ENCODE measurements around the gene SOX12. TPM values are rescaled to one million over a fixed set of nuclear protein-coding genes. Genes with fewer than 3 reads are reported as not detected.

Gene SOX12
- under 1 TPM; 0.08 to 0.27 (median 0.21) TPM for polyA plus RNA-seq

DNA sequence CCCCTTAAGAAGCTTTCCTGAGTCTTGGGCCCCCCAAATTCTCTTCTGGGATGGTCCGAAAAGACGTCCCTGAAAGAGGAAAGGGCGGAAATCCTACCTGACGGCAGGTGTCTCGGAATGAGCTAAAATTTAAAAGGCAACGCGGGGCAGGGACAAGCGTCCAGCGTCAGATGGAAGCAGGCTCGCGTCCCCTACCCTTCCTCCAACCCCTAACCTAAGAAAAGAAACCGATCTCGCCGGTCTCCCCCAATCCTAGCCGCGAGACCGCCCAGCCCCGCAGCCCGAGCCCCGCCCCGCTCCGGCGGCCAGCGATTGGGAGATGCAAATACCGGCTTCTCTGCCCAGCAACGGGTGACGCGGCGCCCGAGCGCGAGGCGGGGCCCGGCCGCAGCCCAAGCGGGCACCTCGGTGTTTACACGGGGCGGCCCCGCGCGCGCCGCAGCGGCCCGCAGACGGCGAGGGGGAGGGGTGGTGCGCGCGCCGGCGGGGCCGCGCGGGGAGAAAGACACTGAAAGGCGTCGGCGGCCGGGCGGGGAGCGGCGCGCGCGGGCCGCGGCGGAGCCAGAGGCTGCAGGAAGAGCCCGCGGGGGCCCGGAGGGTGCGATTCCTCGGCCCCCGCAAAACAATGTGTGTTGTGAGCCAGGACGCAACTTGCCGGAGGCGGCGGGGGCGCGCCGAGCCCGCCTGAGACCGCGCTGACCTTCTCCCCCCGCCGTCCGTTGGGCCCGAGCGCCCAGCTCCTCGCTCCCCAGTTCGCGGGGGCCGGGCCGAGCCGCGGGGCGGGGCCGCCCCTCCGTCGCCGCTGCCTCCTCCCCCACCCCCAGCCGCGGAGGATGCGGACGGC is at the start of gene SOX12:
Gene SOX12, plus strand, starts transcription at position 508 of the 844 bp plus-strand sequence. CDS start 373 bp downstream, outside the sequence.
- Mint-ChIP-seq H3K27ac (peak within 1 kb of the TSS; percentile 82 to 94 (median 91)), H3K4me1 (peaks cover 18 to 22% of the 10 kb centered on the region in 2 donors), H3K9me3 (no peaks in the 10 kb centered on the region), H3K4me3 (peak within 1 kb of the TSS; percentile 87 to 93 (median 92)), H3K27me3 (ENCODE audit: low read depth in 3 of 3) (peaks cover 2 to 16% (median 3%) of the 10 kb centered on the region in 3 donors), H3K36me3 (peaks cover 0 to 6% (median 0%) of the 10 kb centered on the region in 3 donors)
- peak; percentile 93 to 95 (median 94) for DNase-seq

DNA sequence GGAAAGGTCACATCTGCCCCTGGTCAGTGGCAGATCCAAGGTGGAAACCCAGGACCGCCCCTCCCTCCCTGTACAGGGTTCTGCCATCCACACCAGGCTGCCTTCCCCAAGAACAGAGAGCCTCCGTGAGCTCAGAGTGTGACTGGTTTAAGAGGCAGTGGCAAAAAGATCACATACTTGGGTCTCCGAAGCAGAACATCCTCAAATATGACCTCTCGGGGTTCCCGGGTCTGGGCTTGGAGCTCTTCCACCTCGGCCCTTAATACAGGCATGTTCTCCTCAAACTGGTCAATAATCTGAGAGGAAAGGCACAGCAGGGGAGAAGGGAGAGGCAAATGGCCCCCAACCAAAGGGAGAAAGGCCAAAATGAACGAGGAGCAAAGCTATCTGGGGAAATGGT is 49.6 kb upstream of the SOX12 start:
- DNase-seq = no peak
- H3K9me3 Mint-ChIP-seq = no peaks in the 10 kb centered on the region
- peaks cover 0 to 2% (median 1%) of the 10 kb centered on the region in 3 donors for H3K27me3 Mint-ChIP-seq (ENCODE audit: low read depth in 3 of 3)
- H3K27ac Mint-ChIP-seq = no peak overlapping the region
- H3K4me3 Mint-ChIP-seq = no peak overlapping the region
- H3K36me3 Mint-ChIP-seq = peaks cover 0 to 8% (median 5%) of the 10 kb centered on the region in 3 donors
- H3K4me1 Mint-ChIP-seq = peaks cover 0 to 3% of the 10 kb centered on the region in 2 donors

DNA sequence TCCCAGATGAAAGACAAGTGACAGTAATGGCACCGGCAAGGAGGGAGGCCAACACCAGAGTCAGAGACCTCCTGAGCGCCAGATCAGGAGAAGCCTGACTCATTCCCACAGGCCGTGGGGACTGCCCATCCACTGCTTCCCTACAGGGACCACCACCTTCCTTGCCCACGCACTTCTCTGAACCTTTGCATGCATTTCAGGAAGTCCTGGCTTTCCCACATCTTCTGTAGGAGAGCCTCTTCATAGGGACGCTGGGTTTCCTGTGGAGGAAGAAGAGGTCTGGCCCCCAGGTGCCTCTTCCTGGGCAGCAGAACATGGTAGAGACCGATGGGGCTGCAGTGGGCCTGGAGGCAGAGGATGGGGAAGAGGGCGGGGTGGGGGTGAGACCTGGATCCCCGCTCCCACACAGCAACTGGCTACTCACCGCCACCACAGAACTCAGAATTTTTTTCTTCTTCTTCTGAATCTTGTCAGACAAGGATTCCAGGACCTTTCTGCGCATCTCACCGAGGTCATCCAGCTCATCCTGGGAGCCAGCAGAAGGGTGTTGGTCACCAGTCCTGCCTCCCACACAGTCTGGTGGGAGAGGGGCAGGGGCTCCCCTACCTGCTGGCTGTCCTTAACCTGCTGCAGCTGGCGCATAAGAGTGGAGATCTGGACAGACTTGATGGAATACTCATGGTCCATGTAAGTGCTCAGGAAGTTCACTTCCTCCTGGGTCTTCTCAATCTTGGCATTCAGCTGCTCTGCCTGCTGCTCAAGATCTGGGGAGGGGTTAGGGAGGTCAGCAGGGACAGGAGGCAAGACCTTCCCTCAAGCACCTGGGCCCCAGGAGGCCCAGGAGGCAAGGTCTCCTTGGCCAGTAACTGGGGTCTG is 48.5 kb upstream of the SOX12 start:
- peaks cover 0 to 9% (median 8%) of the 10 kb centered on the region in 3 donors for H3K36me3 Mint-ChIP-seq
- no peak overlapping the region for H3K27ac Mint-ChIP-seq
- H3K4me3 Mint-ChIP-seq = no peak overlapping the region
- H3K9me3 Mint-ChIP-seq = no peaks in the 10 kb centered on the region
- H3K4me1 Mint-ChIP-seq = peaks cover 0 to 3% of the 10 kb centered on the region in 2 donors
- no peak for DNase-seq
- peaks cover 0 to 2% (median 1%) of the 10 kb centered on the region in 3 donors for H3K27me3 Mint-ChIP-seq (ENCODE audit: low read depth in 3 of 3)

DNA sequence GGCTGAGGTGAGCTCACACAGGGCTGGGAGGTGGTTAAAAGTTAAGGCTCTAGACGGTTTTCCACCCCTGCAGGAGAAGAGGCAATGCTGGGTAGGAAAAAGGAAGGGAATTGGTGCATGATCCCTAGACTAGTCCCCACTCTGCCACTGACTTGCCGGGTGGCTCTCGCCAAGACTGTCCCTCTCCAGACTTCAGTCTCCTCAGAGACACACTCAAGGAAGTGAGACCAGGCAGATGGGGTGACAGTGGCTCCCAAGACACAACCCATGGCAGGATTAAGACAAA is 47.9 kb upstream of the SOX12 start:
- H3K27me3 Mint-ChIP-seq (ENCODE audit: low read depth in 3 of 3) = peaks cover 0 to 3% (median 1%) of the 10 kb centered on the region in 3 donors
- peaks cover 0 to 11% (median 8%) of the 10 kb centered on the region in 3 donors for H3K36me3 Mint-ChIP-seq
- peaks cover 0 to 3% of the 10 kb centered on the region in 2 donors for H3K4me1 Mint-ChIP-seq
- no peak overlapping the region for H3K27ac Mint-ChIP-seq
- no peak for DNase-seq
- H3K4me3 Mint-ChIP-seq = no peak overlapping the region
- H3K9me3 Mint-ChIP-seq = no peaks in the 10 kb centered on the region

DNA sequence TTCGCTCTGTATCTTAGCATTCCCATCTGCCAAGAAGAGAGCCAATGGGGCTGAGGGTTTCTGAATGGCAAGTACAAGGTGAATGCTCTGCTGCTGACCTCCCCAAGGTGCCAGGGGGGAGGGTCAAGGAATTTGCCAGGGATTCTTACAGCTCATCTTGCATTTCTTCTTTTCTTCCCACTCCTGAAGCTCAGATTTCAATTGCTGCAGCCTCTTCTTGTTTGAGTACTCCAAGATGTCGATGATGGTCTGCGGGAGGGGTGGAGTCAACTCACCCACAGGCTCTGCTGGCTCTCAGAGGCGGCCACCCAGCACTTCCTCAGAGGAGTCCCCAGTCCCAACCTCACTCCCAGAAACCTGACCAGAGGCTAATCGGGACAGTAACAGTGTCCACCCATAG is 47.2 kb upstream of the SOX12 start:
- H3K27ac Mint-ChIP-seq = no peak overlapping the region
- H3K36me3 Mint-ChIP-seq = peaks cover 0 to 11% (median 8%) of the 10 kb centered on the region in 3 donors
- H3K27me3 Mint-ChIP-seq (ENCODE audit: low read depth in 3 of 3) = peaks cover 0 to 1% (median 0%) of the 10 kb centered on the region in 3 donors
- no peak for DNase-seq
- H3K4me1 Mint-ChIP-seq = peaks cover 0 to 3% of the 10 kb centered on the region in 2 donors
- H3K4me3 Mint-ChIP-seq = no peak overlapping the region
- H3K9me3 Mint-ChIP-seq = no peaks in the 10 kb centered on the region

DNA sequence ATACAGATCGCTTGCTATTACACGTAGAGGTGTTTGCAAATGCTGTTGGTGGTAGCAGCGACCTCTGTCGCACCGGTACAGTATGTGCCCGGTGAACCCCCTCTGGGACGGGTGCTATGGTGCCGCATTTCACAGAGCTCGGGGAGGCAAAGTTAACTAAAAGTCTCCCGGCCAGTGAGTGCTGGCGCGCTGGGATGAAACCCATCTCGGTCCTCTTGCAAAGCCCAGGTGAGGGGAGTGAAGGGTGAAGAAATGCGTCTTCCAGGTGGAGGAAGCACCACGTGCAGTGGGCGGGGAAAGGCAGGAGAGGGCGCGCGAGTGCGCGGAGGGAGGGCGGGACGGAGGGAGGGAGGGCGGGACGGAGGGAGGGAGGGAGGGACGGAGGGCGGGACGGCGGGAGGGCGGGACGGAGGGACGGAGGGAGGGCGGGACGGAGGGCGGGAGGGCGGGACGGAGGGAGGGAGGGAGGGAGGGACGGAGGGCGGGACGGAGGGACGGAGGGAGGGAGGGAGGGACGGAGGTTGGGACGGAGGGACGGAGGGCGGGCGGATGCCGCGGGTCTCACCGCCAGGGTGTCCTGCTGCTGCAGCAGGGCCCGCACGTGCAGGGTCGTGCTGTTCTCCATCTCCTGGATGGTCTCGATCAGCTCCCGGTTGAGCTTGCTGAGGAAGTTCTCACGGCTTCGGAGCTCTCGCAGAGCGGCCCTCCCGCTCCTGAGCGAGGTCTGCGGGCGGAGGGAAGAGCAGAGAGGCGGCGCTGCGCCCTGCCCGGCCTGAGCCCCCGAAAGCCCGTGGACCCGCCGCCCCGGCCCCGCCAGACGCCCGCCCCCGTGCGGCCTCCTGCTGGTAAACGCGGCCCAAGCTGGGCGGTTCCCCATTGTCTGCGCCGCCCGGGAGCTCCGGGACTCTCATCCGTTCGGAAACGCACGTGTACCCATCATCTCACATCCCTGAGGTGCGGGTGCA is 46.5 kb upstream of the SOX12 start:
- peaks cover 0 to 3% of the 10 kb centered on the region in 2 donors for H3K4me1 Mint-ChIP-seq
- no peak for DNase-seq
- peak overlapping the region in 1 of 6 donors; percentile 61 for H3K27ac Mint-ChIP-seq
- peaks cover 0 to 1% (median 0%) of the 10 kb centered on the region in 3 donors for H3K27me3 Mint-ChIP-seq (ENCODE audit: low read depth in 3 of 3)
- peak overlapping the region in 1 of 5 donors; percentile 57 for H3K4me3 Mint-ChIP-seq
- H3K9me3 Mint-ChIP-seq = no peaks in the 10 kb centered on the region
- H3K36me3 Mint-ChIP-seq = peaks cover 0 to 16% (median 8%) of the 10 kb centered on the region in 3 donors

DNA sequence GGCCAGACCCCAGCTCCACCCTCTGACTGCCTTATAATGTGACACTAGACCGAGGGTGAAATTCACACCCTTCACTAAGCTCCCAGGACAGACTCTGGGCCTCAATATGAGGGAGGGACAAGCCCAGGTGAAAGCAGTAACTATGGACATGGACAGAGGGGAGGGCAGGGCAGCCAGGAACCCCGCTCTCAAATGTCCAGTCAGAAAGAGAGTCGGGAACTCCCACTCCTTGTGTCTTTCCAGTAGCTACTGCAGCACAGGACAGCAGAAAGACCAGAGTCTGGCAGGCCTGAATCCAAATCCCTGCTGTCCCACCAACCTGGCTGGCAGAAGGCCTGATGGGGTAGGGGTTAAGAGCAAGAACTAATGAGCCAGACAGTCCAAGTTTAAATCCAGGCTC is 41.2 kb upstream of the SOX12 start:
- Mint-ChIP-seq H3K9me3 (no peaks in the 10 kb centered on the region), H3K27ac (no peak overlapping the region), H3K4me3 (no peak overlapping the region), H3K4me1 (no peaks in the 10 kb centered on the region), H3K27me3 (ENCODE audit: low read depth in 3 of 3) (peaks cover 0 to 1% (median 0%) of the 10 kb centered on the region in 3 donors), H3K36me3 (peaks cover 0 to 11% (median 4%) of the 10 kb centered on the region in 3 donors)
- DNase-seq = no peak

DNA sequence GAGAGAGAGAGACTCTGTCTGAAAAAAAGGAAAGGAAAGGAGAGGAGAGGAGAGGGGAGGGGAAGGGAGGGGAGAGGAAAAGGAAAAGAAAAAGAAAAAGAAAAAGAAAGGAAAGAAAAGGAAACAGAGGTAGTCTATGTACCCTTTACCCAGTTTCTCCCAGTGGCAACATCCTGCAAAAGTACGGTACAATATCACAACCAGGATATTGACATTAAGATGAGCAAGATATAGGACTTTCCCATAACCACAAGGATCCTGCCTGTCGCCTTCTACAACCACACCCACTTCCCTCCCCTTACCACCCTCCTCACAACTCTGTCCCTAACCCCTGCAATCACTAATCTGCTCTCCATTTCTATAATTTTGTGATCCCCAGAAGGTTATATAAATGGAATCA is 38.8 kb upstream of the SOX12 start:
- no peaks in the 10 kb centered on the region for H3K4me1 Mint-ChIP-seq
- no peak overlapping the region for H3K4me3 Mint-ChIP-seq
- H3K27me3 Mint-ChIP-seq (ENCODE audit: low read depth in 3 of 3) = peaks cover 0 to 1% (median 0%) of the 10 kb centered on the region in 3 donors
- H3K9me3 Mint-ChIP-seq = no peaks in the 10 kb centered on the region
- no peak overlapping the region for H3K27ac Mint-ChIP-seq
- no peak for DNase-seq
- peaks cover 0 to 7% (median 4%) of the 10 kb centered on the region in 3 donors for H3K36me3 Mint-ChIP-seq

DNA sequence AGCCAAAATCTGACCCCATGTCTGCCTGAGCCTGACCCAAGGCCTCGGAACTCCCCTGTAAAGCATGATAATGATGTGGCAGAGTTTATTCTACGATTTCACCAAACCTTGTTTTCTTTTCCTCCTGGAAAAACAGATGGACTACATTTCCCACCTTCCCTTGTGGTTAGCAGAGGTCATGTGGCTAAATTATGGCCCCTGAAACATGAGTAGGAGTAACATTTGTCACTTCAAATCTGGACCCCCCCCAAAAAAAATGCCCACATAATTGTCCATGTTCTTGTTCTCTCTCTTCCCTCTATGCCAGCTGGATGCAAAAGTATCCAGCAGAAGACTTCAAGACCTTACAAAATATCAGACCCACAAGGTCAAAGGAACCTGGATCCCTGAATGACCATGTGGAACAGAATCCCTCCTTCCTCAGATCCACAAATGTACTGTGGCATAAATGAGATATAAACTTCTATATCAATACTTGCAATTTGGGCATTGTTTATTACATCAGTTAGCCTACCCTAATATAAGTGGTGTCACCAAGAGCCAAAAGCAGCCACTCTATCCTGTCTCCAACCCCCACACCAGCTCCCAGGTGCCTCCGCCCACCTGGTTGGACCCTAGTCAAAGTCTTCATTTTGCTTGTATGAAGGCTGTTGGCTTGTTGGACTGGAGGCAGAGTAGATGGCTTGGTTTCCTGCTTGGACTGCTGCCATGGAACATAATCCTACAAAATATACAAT is 36.2 kb upstream of the SOX12 start:
- Mint-ChIP-seq H3K27ac (peak overlapping the region in 2 of 6 donors; percentile 79 to 86), H3K27me3 (ENCODE audit: low read depth in 3 of 3) (peaks cover 0 to 4% (median 3%) of the 10 kb centered on the region in 3 donors), H3K36me3 (peaks cover 0 to 4% (median 0%) of the 10 kb centered on the region in 3 donors), H3K4me3 (peak overlapping the region in 1 of 5 donors; percentile 2), H3K4me1 (no peaks in the 10 kb centered on the region), H3K9me3 (no peaks in the 10 kb centered on the region)
- no peak for DNase-seq

DNA sequence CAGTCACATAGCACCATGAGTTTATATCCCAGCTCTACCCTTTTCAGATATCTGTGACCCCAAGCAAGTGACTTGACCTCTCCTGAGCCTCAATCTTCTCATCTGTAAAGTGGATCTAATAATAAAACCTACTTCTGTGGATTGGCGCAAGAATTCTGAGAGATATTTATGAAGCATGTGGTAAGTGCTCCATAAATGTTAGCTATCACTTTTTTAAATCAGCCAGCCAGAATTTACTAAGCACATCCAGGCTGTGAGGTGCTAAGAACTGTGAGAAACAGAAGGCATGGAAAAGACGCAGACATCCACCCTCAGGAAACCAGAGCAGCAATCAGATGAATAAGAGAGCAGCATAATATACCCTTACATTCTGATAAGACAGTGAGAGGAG is 35.7 kb upstream of the SOX12 start:
- no peaks in the 10 kb centered on the region for H3K9me3 Mint-ChIP-seq
- H3K27me3 Mint-ChIP-seq (ENCODE audit: low read depth in 3 of 3) = peaks cover 0 to 4% (median 3%) of the 10 kb centered on the region in 3 donors
- no peaks in the 10 kb centered on the region for H3K4me1 Mint-ChIP-seq
- H3K36me3 Mint-ChIP-seq = peaks cover 0 to 4% (median 0%) of the 10 kb centered on the region in 3 donors
- no peak overlapping the region for H3K4me3 Mint-ChIP-seq
- H3K27ac Mint-ChIP-seq = peak overlapping the region in 3 of 6 donors; percentile 69 to 86 (median 79)
- no peak for DNase-seq

DNA sequence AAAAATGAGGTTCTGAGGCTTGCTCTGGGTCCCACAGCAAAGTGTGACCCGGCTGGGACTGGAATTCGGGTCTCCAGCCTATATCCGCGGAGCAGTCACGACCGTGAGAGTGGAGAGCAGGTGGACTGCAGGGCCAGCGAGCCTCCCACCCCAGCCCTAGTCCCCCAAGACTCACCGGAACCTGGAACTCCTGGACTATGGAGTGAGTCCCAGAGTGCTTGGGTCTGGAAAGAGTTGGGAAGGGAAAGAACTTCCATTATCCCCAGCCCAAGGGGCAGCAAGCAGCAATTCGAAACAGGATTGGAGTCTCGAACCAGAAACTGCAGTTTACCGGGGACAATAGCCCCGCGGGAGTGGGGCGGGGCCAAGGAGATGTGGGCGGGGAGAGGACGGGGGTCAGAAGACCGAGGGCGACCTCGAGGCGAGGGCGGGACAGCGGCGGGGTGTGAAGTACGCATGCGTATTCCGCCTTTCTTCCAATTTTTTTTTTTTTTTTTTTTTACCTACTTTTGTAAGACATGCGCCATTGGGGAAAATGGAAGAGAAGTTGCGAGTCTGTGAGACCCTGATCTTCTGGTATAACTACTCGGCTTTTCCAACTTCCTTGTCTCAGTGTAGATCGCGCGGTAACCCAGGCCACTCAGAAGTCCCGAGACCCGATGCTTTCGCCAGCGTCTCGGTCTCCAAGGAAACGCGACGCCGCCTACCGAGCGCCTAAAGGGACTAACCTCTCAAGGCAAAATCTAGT is 35.1 kb upstream of the SOX12 start, which contains the start of gene C20orf96:
Gene C20orf96, minus strand, starts transcription at position 667 of the 748 bp plus-strand sequence. Its CDS starts 140 bp downstream, at position 527.
- Mint-ChIP-seq H3K36me3 (peaks cover 0 to 4% (median 0%) of the 10 kb centered on the region in 3 donors), H3K4me1 (no peaks in the 10 kb centered on the region), H3K27ac (peak within 1 kb of the TSS in 3 of 6 donors; percentile 69 to 86 (median 79)), H3K4me3 (no peak within 1 kb of the TSS), H3K9me3 (no peaks in the 10 kb centered on the region), H3K27me3 (ENCODE audit: low read depth in 3 of 3) (peaks cover 0 to 4% (median 3%) of the 10 kb centered on the region in 3 donors)
- DNase-seq = peak; percentile 82 to 86 (median 85)

DNA sequence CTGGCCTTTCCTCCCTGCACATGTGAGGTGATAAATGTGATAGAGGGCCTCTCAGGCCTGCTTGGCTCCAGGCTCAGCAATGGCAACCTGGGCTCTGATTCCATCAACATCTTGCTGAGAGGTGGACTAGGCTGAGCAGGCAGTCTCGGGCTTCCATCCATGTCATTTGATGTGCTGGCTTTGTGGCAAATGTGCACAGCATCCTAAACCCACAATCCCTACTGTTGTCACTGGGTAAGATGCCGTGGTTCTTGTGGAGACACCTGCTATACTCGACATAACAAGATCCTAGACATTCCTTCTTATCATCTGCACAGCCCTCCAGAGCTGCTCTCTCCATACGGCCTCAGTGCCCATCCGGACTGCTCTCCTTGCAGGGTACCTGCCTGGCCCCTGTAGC is 30.8 kb upstream of the SOX12 start:
- Mint-ChIP-seq H3K27me3 (ENCODE audit: low read depth in 3 of 3) (peaks cover 14 to 23% (median 22%) of the 10 kb centered on the region in 3 donors), H3K36me3 (no peaks in the 10 kb centered on the region), H3K4me1 (peaks cover 33 to 36% of the 10 kb centered on the region in 2 donors), H3K9me3 (peaks cover 0 to 2% (median 0%) of the 10 kb centered on the region in 6 donors), H3K4me3 (peak overlapping the region in 1 of 5 donors; percentile 7), H3K27ac (no peak overlapping the region)
- DNase-seq = no peak
